ENCODE results near the gene OLA1. TPM values are rescaled to one million over a fixed set of nuclear protein-coding genes. Genes with fewer than 3 reads are reported as not detected.

OLA1 gene
- total and polyA plus RNA-seq, 9 of the 15 experiments (the other 6 are each of a cell fraction or from before 2014, with no cell fraction given) = 208 to 353 (median 225) TPM

GRCh38 chr2:174054926-174055325, 193.4 kb downstream of the OLA1 start:
- no peak for ATAC-seq
- WGBS (ENCODE audit: insufficient coverage, low coverage, missing lambda C conversion rate) = 75% methylated on average over 6 of the region's 8 CpGs
- CTCF ChIA-PET (ENCODE audit: low intra/inter-chr PET ratio) = no interaction called here
- Histone ChIP-seq H3K36me3 (ENCODE audit: control insufficient read depth, insufficient read depth, low read length) (no peaks in the 10 kb centered on the region), H3K4me3 (no peak overlapping the region), H3K4me2 (ENCODE audit: insufficient read depth, low read length) (no peak overlapping the region), H3K9me3 (replicated peaks; ENCODE audit: control insufficient read depth, insufficient read depth, low read depth, low read length) (peaks cover 5% of the 10 kb centered on the region), H3K9ac (ENCODE audit: insufficient read depth in 1 of 2, low read depth in 2 of 2, low read length in 2 of 2) (no peak overlapping the region), H3K4me1 (replicated peaks in 1 of 2; ENCODE audit: control insufficient read depth in 2 of 2, insufficient read depth in 2 of 2, low read length in 2 of 2) (peaks cover 6 to 27% of the 10 kb centered on the region in 2 experiments; a peak in 4 of 5 replicates), H4K20me1 (replicated peaks; ENCODE audit: control insufficient read depth, insufficient read depth, low read length) (no peaks in the 10 kb centered on the region), H2AFZ (ENCODE audit: low read depth, low read length) (no peak overlapping the region), H3K79me2 (ENCODE audit: control insufficient read depth, insufficient read depth, low read length) (no peaks in the 10 kb centered on the region), H3K27me3 (ENCODE audit: control insufficient read depth in 2 of 2, insufficient read depth in 2 of 2, low read length in 2 of 2) (no peaks in the 10 kb centered on the region), H3K27ac (ENCODE audit: extremely low read depth, low read depth, low read length) (no peak overlapping the region), H3K9me1 (ENCODE audit: control insufficient read depth, insufficient read depth, low read length) (no peaks in the 10 kb centered on the region)
- FAIRE-seq = no peak
- DNase-seq (ENCODE audit: extremely low read depth in 1 of 4, low spot score in 3 of 4) = no peak
- POLR2A ChIA-PET = interaction anchor here (0.6 to 1.0 kb wide), 3 partner anchors 9 to 237 kb away, joined by 3 to 4 read pairs (median 3); no protein-coding TSS in a partner anchor
- in situ Hi-C loops (cut with MboI) = no loop called here
- no TSS peak for BruUV-seq (replicated peaks)
- no peak for TF ChIP-seq CCNT2 (IDR thresholded peaks at IDR 0.05; ENCODE audit: borderline replicate concordance, extremely low read depth, insufficient read length, low read depth, low read length)
- no peak for TF ChIP-seq HDAC8 (tag; IDR thresholded peaks at IDR 0.05)
- no peak for TF ChIP-seq MEF2D (tag; conservative IDR thresholded peaks at IDR 0.05; ENCODE audit: low read depth)
- TF ChIP-seq RCOR1 (IDR thresholded peaks at IDR 0.05; ENCODE audit: borderline replicate concordance in 1 of 2, low read depth in 2 of 2, low read length in 2 of 2) = no peak
- TF ChIP-seq NCOA4 (IDR thresholded peaks at IDR 0.05; ENCODE audit: partially characterized antibody) = no peak
- intact Hi-C loops (cut with micrococcal nuclease) = loop anchor here (5.0 kb wide), 3 partner anchors 163 to 653 kb away; no protein-coding TSS in a partner anchor

Measured in K562 (cell line).